Aortic smooth muscle cell (primary cell): ENCODE results near the gene TYW3. TPM values are rescaled to one million over a fixed set of nuclear protein-coding genes. Genes with fewer than 3 reads are reported as not detected.

Source experiments
- total RNA-seq: library from RNA; depleted of rRNA; stranded (reverse); fragments of >200 nt; gene quantifications from 2 replicates; pipeline ENCODE4 v1.2.3, GENCODE V29; 2014

The TYW3 gene, protein sequence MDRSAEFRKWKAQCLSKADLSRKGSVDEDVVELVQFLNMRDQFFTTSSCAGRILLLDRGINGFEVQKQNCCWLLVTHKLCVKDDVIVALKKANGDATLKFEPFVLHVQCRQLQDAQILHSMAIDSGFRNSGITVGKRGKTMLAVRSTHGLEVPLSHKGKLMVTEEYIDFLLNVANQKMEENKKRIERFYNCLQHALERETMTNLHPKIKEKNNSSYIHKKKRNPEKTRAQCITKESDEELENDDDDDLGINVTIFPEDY
- total RNA-seq = 16.2 and 17.6 TPM in 2 replicates

DNA sequence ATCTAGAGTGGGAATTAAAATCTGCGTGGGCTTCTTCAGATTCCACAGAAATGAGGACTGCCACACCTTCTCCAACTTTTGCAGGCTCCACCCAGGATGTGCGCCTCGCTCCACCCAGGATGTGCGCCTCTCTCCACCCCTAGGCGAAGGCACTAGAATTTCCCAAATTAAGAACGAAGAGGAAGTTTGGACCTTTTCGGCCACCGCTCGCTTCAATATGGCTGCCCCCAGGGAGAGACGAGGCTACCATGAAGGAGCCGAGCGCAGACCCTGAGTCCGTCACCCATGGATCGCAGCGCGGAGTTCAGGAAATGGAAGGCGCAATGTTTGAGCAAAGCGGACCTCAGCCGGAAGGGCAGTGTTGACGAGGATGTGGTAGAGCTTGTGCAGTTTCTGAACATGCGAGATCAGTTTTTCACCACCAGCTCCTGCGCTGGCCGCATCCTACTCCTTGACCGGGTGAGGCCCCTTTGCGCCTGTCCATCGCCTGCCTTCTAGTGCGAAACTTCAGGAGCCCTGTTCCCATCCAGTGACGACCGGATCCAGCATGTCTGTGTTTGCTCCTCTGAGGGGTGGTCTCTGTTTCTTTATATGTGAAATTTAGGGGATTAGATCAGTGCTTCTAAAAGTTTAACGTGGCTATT lies at the start of gene TYW3, which contains the start of gene CRYZ:
Gene TYW3, plus strand, starts transcription at position 193 of the 644 bp plus-strand sequence. Its CDS starts 93 bp downstream, at position 286.
Gene CRYZ, minus strand, starts transcription at position 91 of the 644 bp plus-strand sequence. CDS start 8,229 bp downstream, outside the sequence.

Other genes with a start within 250 kb of the TYW3 start
- gene LRRC53, start 220.5 kb upstream of the TYW3 start, total RNA-seq = not detected in 2 replicates
- not detected in 2 replicates for gene ERICH3, start 59.4 kb upstream of the TYW3 start, total RNA-seq
- 46.9 and 53.4 TPM in 2 replicates for gene CRYZ, start 102 bp upstream of the TYW3 start, total RNA-seq